Stomach (tissue), 4 donors: ENCODE measurements around the gene DCLK1.

Experiments
- CTCF ChIP-seq, 7 experiments: fragments of 450-650 bp in 4 of 7; fragments of 200-600 bp in 3 of 7; sonication (generic) in 3 of 7; IDR thresholded peaks; one replicate each; pipeline ENCODE4 v1.5.1; 2016 to 2019; ENCODE audit warnings: antibody characterized with exemption in 7 of 7, control low read depth in 2 of 7, mild to moderate bottlenecking in 1 of 7
- EP300 ChIP-seq: sonication (generic); formaldehyde crosslinking; IDR thresholded peaks from one replicate; pipeline ENCODE4 v1.6.1; 2017; ENCODE audit warnings: antibody characterized with exemption
- POLR2A ChIP-seq, 4 donors: fragments of 450-650 bp; IDR thresholded peaks; one replicate each; pipeline ENCODE4 v1.6.1; 2016; ENCODE audit warnings: antibody characterized with exemption in 4 of 4, control low read depth in 2 of 4, mild to moderate bottlenecking in 1 of 4, moderate library complexity in 1 of 4
- POLR2AphosphoS5 ChIP-seq, 3 donors: sonication (generic); formaldehyde crosslinking; IDR thresholded peaks; one replicate each; pipeline ENCODE4 v1.6.1; 2016; ENCODE audit warnings: antibody characterized with exemption in 3 of 3

DNA sequence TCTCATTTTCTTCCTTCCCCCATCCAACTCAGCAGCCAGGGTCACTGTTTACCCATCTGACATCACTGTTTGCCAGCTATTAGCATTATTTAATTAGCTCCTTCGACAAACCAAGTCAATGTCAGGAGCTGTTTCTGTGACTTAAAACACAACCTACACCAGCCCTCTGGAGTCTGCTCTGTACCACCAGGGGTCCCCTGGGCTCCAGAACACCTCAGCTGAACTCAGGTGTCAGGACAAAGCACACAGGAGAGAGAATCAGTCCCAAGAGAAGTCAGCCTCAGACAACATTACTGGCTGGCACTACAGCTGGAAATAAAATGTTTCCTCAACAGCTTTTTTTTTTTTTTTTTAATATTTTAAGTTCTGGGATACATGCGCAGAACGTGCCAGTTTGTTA lies 45.1 kb downstream of the DCLK1 start:
- TF ChIP-seq POLR2A (IDR thresholded peaks at IDR 0.05) (no peak), CTCF (IDR thresholded peaks at IDR 0.05) (no peak), POLR2AphosphoS5 (IDR thresholded peaks at IDR 0.05) (no peak), EP300 (no peak)
